Measurements from ENCODE around the gene MCOLN2. TPM values are rescaled to one million over a fixed set of nuclear protein-coding genes. Genes with fewer than 3 reads are reported as not detected.

The MCOLN2 gene
- total RNA-seq, 1 experiment from 2014 or later: 1.3 TPM

GRCh38 chr1:84975035-84975434 lies 21.9 kb downstream of the MCOLN2 start:
- Mint-ChIP-seq H3K4me3 (no peak overlapping the region), H3K9me3 (no peaks in the 10 kb centered on the region)

More at GRCh38 chr1:84975035-84975434, 21.9 kb downstream of the MCOLN2 start:
- Histone ChIP-seq H3K9me3 (ENCODE audit: control insufficient read depth, low read depth, low read length) (no peaks in the 10 kb centered on the region), H3K56ac (ENCODE audit: insufficient read length, low read depth, low read length) (no peak overlapping the region), H3K79me2 (ENCODE audit: insufficient read depth, low read length) (no peaks in the 10 kb centered on the region), H2AFZ (ENCODE audit: low read length) (no peak overlapping the region), H3K9ac (ENCODE audit: extremely low read depth, insufficient read length, low read length) (no peak overlapping the region), H2BK120ac (ENCODE audit: low read depth, low read length, poor library complexity, severe bottlenecking) (no peak overlapping the region), H3K4me2 (ENCODE audit: insufficient read depth, insufficient read length, low read length) (no peak overlapping the region), H2BK15ac (ENCODE audit: low read depth, low read length) (no peak overlapping the region), H2AK5ac (ENCODE audit: insufficient read length, low read length) (no peak overlapping the region), H3K27ac (ENCODE audit: insufficient read length, low read depth, low read length) (no peak overlapping the region), H3K4ac (ENCODE audit: low read depth, low read length) (no peak overlapping the region), H4K20me1 (ENCODE audit: control insufficient read depth, insufficient read depth, insufficient read length) (no peaks in the 10 kb centered on the region), H4K5ac (ENCODE audit: insufficient read length, low read depth, low read length) (no peak overlapping the region), H3K18ac (ENCODE audit: insufficient read length, low read depth, low read length) (no peak overlapping the region), H2BK12ac (ENCODE audit: insufficient read length, low read depth, low read length) (no peak overlapping the region), H4K8ac (replicated peaks; ENCODE audit: insufficient read length, low read depth, low read length) (no peak overlapping the region), H3T11ph (ENCODE audit: low read length) (no peak overlapping the region), H2BK5ac (ENCODE audit: insufficient read length, low read length) (no peak overlapping the region), H3K23me2 (ENCODE audit: insufficient read length, low read depth, low read length, poor library complexity, severe bottlenecking) (no peaks in the 10 kb centered on the region), H3K79me1 (ENCODE audit: insufficient read depth, low read depth, low read length, poor library complexity, severe bottlenecking) (no peaks in the 10 kb centered on the region), H3K23ac (ENCODE audit: insufficient read length, low read depth, low read length) (no peak overlapping the region), H3K14ac (ENCODE audit: insufficient read depth, low read length) (no peak overlapping the region), H3K27me3 (ENCODE audit: insufficient read depth, low read length) (no peaks in the 10 kb centered on the region), H2BK20ac (ENCODE audit: low read depth, low read length, poor library complexity, severe bottlenecking) (no peak overlapping the region), H3K4me1 (ENCODE audit: insufficient read depth, low read length) (peaks cover 3% of the 10 kb centered on the region; the same call in 1 of the 2 replicates), H4K91ac (ENCODE audit: insufficient read length, low read depth, low read length) (no peak overlapping the region)
- no peak overlapping the region for H3K27ac Mint-ChIP-seq
- no peak for DNase-seq
- H3K4me1 Mint-ChIP-seq: peaks cover 4% of the 10 kb centered on the region in 2 experiments; a peak in 2 of 4 replicates
- no peaks in the 10 kb centered on the region; the same call in 1 of the 2 replicates for H3K27me3 Mint-ChIP-seq (ENCODE audit: low read depth)
- no CpG with 5 or more reads among the region's 2 CpGs for WGBS (ENCODE audit: extremely low coverage, insufficient read length, low lambda C conversion rate)
- no peak for TF ChIP-seq CTCF (conservative IDR thresholded peaks at IDR 0.05)
- H3K36me3 Mint-ChIP-seq (ENCODE audit: insufficient read depth in 1 of 3, low read depth in 3 of 3): no peaks in the 10 kb centered on the region

All from H9 (cell line).